Measurements from ENCODE around the gene GRIA3.

DNA sequence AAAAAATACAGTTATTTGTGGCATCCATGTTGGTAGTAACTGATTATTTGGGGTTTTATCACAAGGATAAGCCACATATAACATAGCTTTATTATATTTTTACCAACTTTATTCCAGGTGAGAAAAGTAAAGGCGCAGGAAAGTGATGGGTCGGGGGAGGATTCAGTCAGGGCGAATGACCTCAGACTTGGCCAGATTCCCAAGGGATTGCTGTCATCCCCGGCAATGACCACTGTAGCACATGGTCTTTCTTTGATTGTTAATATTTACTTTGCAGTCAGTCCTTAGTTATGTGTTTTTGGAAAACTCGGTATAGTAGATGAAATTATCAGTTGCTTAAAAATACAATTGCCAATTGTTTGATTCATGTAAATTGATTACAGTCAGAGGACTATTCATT is 17.6 kb downstream of the GRIA3 start:
- TF ChIP-seq GATA2 (IDR thresholded peaks at IDR 0.05; ENCODE audit: low read depth, low read length) (no peak), GATA3 (IDR thresholded peaks at IDR 0.05; ENCODE audit: low read depth, low read length) (no peak)

Measured in SH-SY5Y (cell line).